Neural cell (in vitro differentiated cells): ENCODE measurements around the gene NIPA2. TPM values are rescaled to one million over a fixed set of nuclear protein-coding genes. Genes with fewer than 3 reads are reported as not detected.

ENCODE experiments used
- polyA plus RNA-seq: library from polyadenylated mRNA; depleted of rRNA; stranded (reverse); fragments of >200 nt; gene quantifications from 2 replicates; pipeline ENCODE4 v1.2.3, GENCODE V29; 2014

Gene NIPA2
- polyA plus RNA-seq, 1 donor from 2014 or later, result 52.6 TPM

Other genes with a start within 250 kb of the NIPA2 start
- gene NIPA1, start 52.0 kb upstream of the NIPA2 start, polyA plus RNA-seq, result 32.3 and 32.8 TPM in 2 replicates
- 9.3 and 22.2 TPM in 2 replicates for gene CYFIP1, start 141.7 kb downstream of the NIPA2 start, polyA plus RNA-seq
- 23.3 and 30.3 TPM in 2 replicates for gene TUBGCP5, start 200.9 kb downstream of the NIPA2 start, polyA plus RNA-seq